ENCODE results near the gene C1QA.
"Not testable (repeated sequence)": the region's sequence is repeated elsewhere in the genome, so short reads cannot be mapped to it uniquely, and the experiment has no call there.

C1QA gene

GRCh38 chr1:22668840-22669239 is 32.4 kb downstream of the C1QA start:
- not testable (repeated sequence) for H3K4me1 Mint-ChIP-seq (ENCODE audit: low read depth); H3K9me3 Mint-ChIP-seq (ENCODE audit: low read depth); H3K27ac Mint-ChIP-seq; H3K4me3 Mint-ChIP-seq; H3K36me3 Mint-ChIP-seq
- H3K27me3 Mint-ChIP-seq, result peaks cover 16% of the 10 kb centered on the region

- Mint-ChIP-seq H3K27me3 (peaks cover 22% of the 10 kb centered on the region), H3K36me3 (no peaks in the 10 kb centered on the region), H3K9me3 (ENCODE audit: low read depth) (no peaks in the 10 kb centered on the region), H3K4me3 (no peak overlapping the region), H3K4me1 (ENCODE audit: low read depth) (no peaks in the 10 kb centered on the region), H3K27ac (no peak overlapping the region)
Measured at GRCh38 chr1:22670352-22670975, 34.0 kb downstream of the C1QA start.

GRCh38 chr1:22671999-22672398 is 35.6 kb downstream of the C1QA start:
- no peaks in the 10 kb centered on the region for H3K4me1 Mint-ChIP-seq (ENCODE audit: low read depth)
- H3K4me3 Mint-ChIP-seq, result no peak overlapping the region
- H3K9me3 Mint-ChIP-seq (ENCODE audit: low read depth), result no peaks in the 10 kb centered on the region
- H3K27ac Mint-ChIP-seq, result no peak overlapping the region
- H3K27me3 Mint-ChIP-seq, result peaks cover 22% of the 10 kb centered on the region
- no peaks in the 10 kb centered on the region for H3K36me3 Mint-ChIP-seq

GRCh38 chr1:22673486-22674409 is 37.3 kb downstream of the C1QA start:
- Mint-ChIP-seq H3K9me3 (ENCODE audit: low read depth) (no peaks in the 10 kb centered on the region), H3K36me3 (no peaks in the 10 kb centered on the region), H3K27me3 (peaks cover 22% of the 10 kb centered on the region), H3K4me1 (ENCODE audit: low read depth) (no peaks in the 10 kb centered on the region), H3K4me3 (no peak overlapping the region), H3K27ac (no peak overlapping the region)

GRCh38 chr1:22674410-22674749 is 38.0 kb downstream of the C1QA start:
- Mint-ChIP-seq H3K4me1 (ENCODE audit: low read depth) (no peaks in the 10 kb centered on the region), H3K36me3 (no peaks in the 10 kb centered on the region), H3K27ac (no peak overlapping the region), H3K27me3 (peaks cover 22% of the 10 kb centered on the region), H3K9me3 (ENCODE audit: low read depth) (no peaks in the 10 kb centered on the region), H3K4me3 (no peak overlapping the region)

- H3K36me3 Mint-ChIP-seq, result not testable (repeated sequence)
- peaks cover 17% of the 10 kb centered on the region for H3K27me3 Mint-ChIP-seq
Measured at GRCh38 chr1:22676151-22676550, 39.7 kb downstream of the C1QA start.

GRCh38 chr1:22676916-22677583 is 40.6 kb downstream of the C1QA start:
- H3K9me3 Mint-ChIP-seq (ENCODE audit: low read depth), result no peaks in the 10 kb centered on the region
- no peak overlapping the region for H3K27ac Mint-ChIP-seq
- H3K4me3 Mint-ChIP-seq, result no peak overlapping the region
- no peaks in the 10 kb centered on the region for H3K36me3 Mint-ChIP-seq
- peaks cover 15% of the 10 kb centered on the region for H3K27me3 Mint-ChIP-seq
- H3K4me1 Mint-ChIP-seq (ENCODE audit: low read depth), result no peaks in the 10 kb centered on the region

More at GRCh38 chr1:22676151-22676550, 39.7 kb downstream of the C1QA start:
- H3K4me1 Mint-ChIP-seq (ENCODE audit: low read depth); H3K4me3 Mint-ChIP-seq; H3K27ac Mint-ChIP-seq; H3K9me3 Mint-ChIP-seq (ENCODE audit: low read depth): not testable (repeated sequence)

GRCh38 chr1:22677931-22678896 is 41.8 kb downstream of the C1QA start:
- H3K27ac Mint-ChIP-seq, result no peak overlapping the region
- H3K9me3 Mint-ChIP-seq (ENCODE audit: low read depth), result no peaks in the 10 kb centered on the region
- no peaks in the 10 kb centered on the region for H3K4me1 Mint-ChIP-seq (ENCODE audit: low read depth)
- H3K4me3 Mint-ChIP-seq, result no peak overlapping the region
- no peaks in the 10 kb centered on the region for H3K36me3 Mint-ChIP-seq
- H3K27me3 Mint-ChIP-seq, result peaks cover 6% of the 10 kb centered on the region

- no peaks in the 10 kb centered on the region for H3K4me1 Mint-ChIP-seq (ENCODE audit: low read depth)
- H3K36me3 Mint-ChIP-seq, result no peaks in the 10 kb centered on the region
- no peak overlapping the region for H3K4me3 Mint-ChIP-seq
- peaks cover 4% of the 10 kb centered on the region for H3K27me3 Mint-ChIP-seq
- H3K27ac Mint-ChIP-seq, result no peak overlapping the region
- H3K9me3 Mint-ChIP-seq (ENCODE audit: low read depth), result no peaks in the 10 kb centered on the region
Measured at GRCh38 chr1:22680726-22681125, 44.3 kb downstream of the C1QA start.

- no peaks in the 10 kb centered on the region for H3K4me1 Mint-ChIP-seq (ENCODE audit: low read depth)
- H3K27me3 Mint-ChIP-seq, result peaks cover 6% of the 10 kb centered on the region
- no peak overlapping the region for H3K4me3 Mint-ChIP-seq
- H3K27ac Mint-ChIP-seq, result no peak overlapping the region
- H3K36me3 Mint-ChIP-seq, result no peaks in the 10 kb centered on the region
- H3K9me3 Mint-ChIP-seq (ENCODE audit: low read depth), result no peaks in the 10 kb centered on the region
Measured at GRCh38 chr1:22681556-22682276, 45.3 kb downstream of the C1QA start.

- no peaks in the 10 kb centered on the region for H3K4me1 Mint-ChIP-seq (ENCODE audit: low read depth)
- H3K4me3 Mint-ChIP-seq, result no peak overlapping the region
- H3K27ac Mint-ChIP-seq, result no peak overlapping the region
- H3K36me3 Mint-ChIP-seq, result no peaks in the 10 kb centered on the region
- peaks cover 10% of the 10 kb centered on the region for H3K27me3 Mint-ChIP-seq
- H3K9me3 Mint-ChIP-seq (ENCODE audit: low read depth), result no peaks in the 10 kb centered on the region
Measured at GRCh38 chr1:22683547-22683946, 47.1 kb downstream of the C1QA start.

- Mint-ChIP-seq H3K36me3 (no peaks in the 10 kb centered on the region), H3K4me3 (no peak overlapping the region), H3K4me1 (ENCODE audit: low read depth) (no peaks in the 10 kb centered on the region), H3K9me3 (ENCODE audit: low read depth) (no peaks in the 10 kb centered on the region), H3K27me3 (peaks cover 11% of the 10 kb centered on the region), H3K27ac (no peak overlapping the region)
Measured at GRCh38 chr1:22685591-22686059, 49.2 kb downstream of the C1QA start.

GRCh38 chr1:22687191-22687590 is 50.8 kb downstream of the C1QA start:
- H3K27ac Mint-ChIP-seq, result no peak overlapping the region
- H3K9me3 Mint-ChIP-seq (ENCODE audit: low read depth), result no peaks in the 10 kb centered on the region
- no peaks in the 10 kb centered on the region for H3K4me1 Mint-ChIP-seq (ENCODE audit: low read depth)
- H3K27me3 Mint-ChIP-seq, result peaks cover 11% of the 10 kb centered on the region
- no peaks in the 10 kb centered on the region for H3K36me3 Mint-ChIP-seq
- no peak overlapping the region for H3K4me3 Mint-ChIP-seq

GRCh38 chr1:22688466-22688865 is 52.0 kb downstream of the C1QA start:
- Mint-ChIP-seq H3K36me3 (no peaks in the 10 kb centered on the region), H3K27me3 (peaks cover 11% of the 10 kb centered on the region)

More at GRCh38 chr1:22688466-22688865, 52.0 kb downstream of the C1QA start:
- H3K4me3 Mint-ChIP-seq, result no peak overlapping the region
- no peaks in the 10 kb centered on the region for H3K4me1 Mint-ChIP-seq (ENCODE audit: low read depth)
- no peak overlapping the region for H3K27ac Mint-ChIP-seq
- no peaks in the 10 kb centered on the region for H3K9me3 Mint-ChIP-seq (ENCODE audit: low read depth)

Data from activated naive CD8-positive, alpha-beta T cell (primary cell).